ENCODE measurements around the gene DCTPP1.

- no peak for TF ChIP-seq CTCF (IDR thresholded peaks at IDR 0.05; ENCODE audit: low read length)
- no peak for TF ChIP-seq EZH2 (IDR thresholded peaks at IDR 0.05; ENCODE audit: borderline replicate concordance, low read length)
Measured at GRCh38 chr16:30378236-30379157, 51.3 kb downstream of the DCTPP1 start.

Data from OCI-LY1 (cell line).